HG02763 (cell line): ENCODE measurements around the gene PRSS50.

ENCODE experiments used
- ATAC-seq: cut with Tn5 transposase; IDR thresholded peaks from one replicate; pipeline ENCODE4 v1.9.1; 2021; ENCODE audit warnings: mild to moderate bottlenecking, moderate library complexity; ENCODE audit not compliant: unreplicated experiment

Gene PRSS50

GRCh38 chr3:46729038-46729437, 11.4 kb upstream of the PRSS50 start:
- no peak for ATAC-seq

GRCh38 chr3:46725621-46726314, 8.1 kb upstream of the PRSS50 start:
- ATAC-seq, result no peak

- no peak for ATAC-seq
These were observed 6.8 kb upstream of the PRSS50 start for GRCh38 chr3:46724424-46724823.

GRCh38 chr3:46722443-46722842, 4.8 kb upstream of the PRSS50 start:
- no peak for ATAC-seq

- ATAC-seq, result no peak
These were observed 3.3 kb upstream of the PRSS50 start for GRCh38 chr3:46721009-46721408.

GRCh38 chr3:46719735-46720271, 2.1 kb upstream of the PRSS50 start:
- no peak for ATAC-seq

- no peak for ATAC-seq
These were observed 1.4 kb upstream of the PRSS50 start for GRCh38 chr3:46719044-46719565.

- no peak for ATAC-seq
These were observed 918 bp downstream of the PRSS50 start for GRCh38 chr3:46716461-46717441.

- ATAC-seq, result no peak
These were observed 2.0 kb downstream of the PRSS50 start for GRCh38 chr3:46715507-46716175.

- no peak for ATAC-seq
These were observed 2.8 kb downstream of the PRSS50 start for GRCh38 chr3:46714728-46715506.

GRCh38 chr3:46713898-46714552, 3.6 kb downstream of the PRSS50 start:
- peak; percentile 49 for ATAC-seq

- ATAC-seq, result no peak
These were observed 4.4 kb downstream of the PRSS50 start for GRCh38 chr3:46713050-46713897.

- ATAC-seq, result no peak
These were observed 5.2 kb downstream of the PRSS50 start for GRCh38 chr3:46712191-46713049.

GRCh38 chr3:46711760-46712159, 5.9 kb downstream of the PRSS50 start:
- ATAC-seq, result no peak

GRCh38 chr3:46711305-46711704, 6.4 kb downstream of the PRSS50 start:
- no peak for ATAC-seq

GRCh38 chr3:46710671-46711295, 6.9 kb downstream of the PRSS50 start:
- ATAC-seq, result no peak

- no peak for ATAC-seq
These were observed 7.4 kb downstream of the PRSS50 start for GRCh38 chr3:46710229-46710628.
